WTC11 (cell line): ENCODE data around the gene ZNF341.

Experiments
- ATF2 ChIP-seq: sonication (generic); formaldehyde crosslinking; IDR thresholded peaks from 2 replicates; pipeline ENCODE4 v1.8.1; 2022; ENCODE audit warnings: low read depth, missing genetic modification reagents, borderline replicate concordance
- CREB1 ChIP-seq: sonication (generic); formaldehyde crosslinking; IDR thresholded peaks from 2 replicates; pipeline ENCODE4 v1.8.0; 2023; ENCODE audit warnings: mild to moderate bottlenecking, missing genetic modification reagents
- CTCF ChIP-seq: fragments of 200-600 bp; IDR thresholded peaks from 2 replicates; pipeline ENCODE4 v1.8.0; 2022; ENCODE audit warnings: antibody characterized with exemption
- E2F1 ChIP-seq: sonication (generic); formaldehyde crosslinking; IDR thresholded peaks from 2 replicates; pipeline ENCODE4 v1.8.0; 2022; ENCODE audit warnings: mild to moderate bottlenecking, missing genetic modification reagents
- IRF1 ChIP-seq: sonication (generic); formaldehyde crosslinking; IDR thresholded peaks from 2 replicates; pipeline ENCODE4 v1.8.0; 2023; ENCODE audit warnings: missing genetic modification reagents
- MYBL2 ChIP-seq: sonication (generic); formaldehyde crosslinking; IDR thresholded peaks from 2 replicates; pipeline ENCODE4 v1.8.1; 2023; ENCODE audit warnings: mild to moderate bottlenecking, moderate library complexity, missing genetic modification reagents
- NFE2L1 ChIP-seq: sonication (generic); formaldehyde crosslinking; IDR thresholded peaks from 2 replicates; pipeline ENCODE4 v1.8.1; 2023; ENCODE audit warnings: missing genetic modification reagents
- PREB ChIP-seq: sonication (generic); formaldehyde crosslinking; IDR thresholded peaks from 2 replicates; pipeline ENCODE4 v1.8.1; 2022; ENCODE audit warnings: mild to moderate bottlenecking, missing genetic modification reagents, moderate library complexity, borderline replicate concordance
- USF2 ChIP-seq: sonication (generic); formaldehyde crosslinking; IDR thresholded peaks from 2 replicates; pipeline ENCODE4 v1.8.1; 2023; ENCODE audit warnings: mild to moderate bottlenecking, missing genetic modification reagents, moderate library complexity
- ZNF232 ChIP-seq: sonication (generic); formaldehyde crosslinking; IDR thresholded peaks from 2 replicates; pipeline ENCODE4 v1.8.0; 2022; ENCODE audit warnings: mild to moderate bottlenecking, missing genetic modification reagents

- TF ChIP-seq CTCF (no peak), USF2 (CRISPR knock-in tag) (no peak), CREB1 (CRISPR knock-in tag) (no peak), IRF1 (no peak), MYBL2 (CRISPR knock-in tag) (no peak), PREB (CRISPR knock-in tag) (no peak), E2F1 (CRISPR knock-in tag) (no peak), ZNF232 (no peak), ATF2 (CRISPR knock-in tag) (no peak), NFE2L1 (CRISPR knock-in tag) (no peak)
These were observed 20.4 kb upstream of the ZNF341 start for GRCh38 chr20:33711446-33711738.
